Measurements from ENCODE around the gene PACS1. TPM values are rescaled to one million over a fixed set of nuclear protein-coding genes. Genes with fewer than 3 reads are reported as not detected.

Gene PACS1
- polyA plus RNA-seq, 1 of the 3 experiments (the other 2 are of a cell fraction) = 37.3 TPM

GRCh38 chr11:66136752-66137123, 66.7 kb downstream of the PACS1 start:
- no peak for DNase-seq
- peak; percentile 84 for TF ChIP-seq RFX5 (IDR thresholded peaks at IDR 0.05; ENCODE audit: low read length)
- no peak for TF ChIP-seq RCOR1 (IDR thresholded peaks at IDR 0.05; ENCODE audit: low read length)
- Histone ChIP-seq H3K9ac (no peak overlapping the region), H2AFZ (ENCODE audit: low read depth) (no peak overlapping the region), H3K36me3 (replicated peaks in 1 of 2; ENCODE audit: control insufficient read depth in 1 of 2, insufficient read depth in 2 of 2, low read length in 1 of 2) (peaks cover 0 to 4% of the 10 kb centered on the region in 2 experiments), H3K9me2 (no peaks in the 10 kb centered on the region), H3K4me3 (ENCODE audit: low read depth in 2 of 2, low read length in 1 of 2) (no peak overlapping the region), H3K4me2 (peak overlapping the region; percentile 27; the same call in 1 of the 2 replicates), H3K4me1 (ENCODE audit: control insufficient read depth in 1 of 2, insufficient read depth in 2 of 2, low read depth in 1 of 2, low read length in 1 of 2) (peaks cover 20 to 28% of the 10 kb centered on the region in 2 experiments; a peak in 2 of 4 replicates), H3F3A (replicated peaks; ENCODE audit: insufficient read depth) (peaks cover 28% of the 10 kb centered on the region), H3K27ac (ENCODE audit: low read depth in 2 of 2, low read length in 1 of 2) (peak overlapping the region in 1 of 2 experiments; percentile 68; a peak in 2 of 4 replicates), H3K27me3 (ENCODE audit: insufficient read depth) (no peaks in the 10 kb centered on the region), H3K79me2 (ENCODE audit: insufficient read depth) (peaks cover 100% of the 10 kb centered on the region), H4K20me1 (ENCODE audit: insufficient read depth) (no peaks in the 10 kb centered on the region; the same call in 1 of the 2 replicates), H3K9me3 (no peaks in the 10 kb centered on the region)
- ChIA-PET POLR2A (no interaction called here), CTCF (interaction anchor here (0.6 to 4.9 kb wide), 6 partner anchors 16 to 175 kb away, joined by 3 to 74 read pairs (median 4); partner anchors contain the start of gene PACS1)
- 43% methylated on average over 5 of the region's 5 CpGs for WGBS (ENCODE audit: low lambda C conversion rate)

- H3K9ac ChIP-seq = no peak overlapping the region
- DNase-seq = no peak
- H2AFZ ChIP-seq (ENCODE audit: low read depth) = no peak overlapping the region
- H3K4me3 ChIP-seq (ENCODE audit: low read depth in 2 of 2, low read length in 1 of 2) = no peak overlapping the region
- peaks cover 3% of the 10 kb centered on the region; the same call in 1 of the 2 replicates for H4K20me1 ChIP-seq (ENCODE audit: insufficient read depth)
- no peaks in the 10 kb centered on the region for H3K9me2 ChIP-seq
- no peak for TF ChIP-seq SIN3A (IDR thresholded peaks at IDR 0.05; ENCODE audit: borderline replicate concordance, low read depth, low read length)
- no peak for TF ChIP-seq ELF1 (IDR thresholded peaks at IDR 0.05)
- no peak for TF ChIP-seq EP300 (IDR thresholded peaks at IDR 0.05; ENCODE audit: borderline replicate concordance in 1 of 2, low read depth in 1 of 2, low read length in 1 of 2)
- no peak for TF ChIP-seq NRF1 (IDR thresholded peaks at IDR 0.05; ENCODE audit: low read depth, low read length)
- TF ChIP-seq IRF3 (IDR thresholded peaks at IDR 0.05; ENCODE audit: low read depth, low read length) = no peak
- TF ChIP-seq CTCF (IDR thresholded peaks at IDR 0.05) = no peak
- no peak for TF ChIP-seq REST (IDR thresholded peaks at IDR 0.05; ENCODE audit: low read depth, low read length)
- no peak for TF ChIP-seq FOXM1 (IDR thresholded peaks at IDR 0.05; ENCODE audit: low read depth)
- no peak for TF ChIP-seq RAD21 (IDR thresholded peaks at IDR 0.05; ENCODE audit: low read length)
- no peak for TF ChIP-seq EZH2phosphoT487 (IDR thresholded peaks at IDR 0.05; ENCODE audit: borderline replicate concordance, low read depth)
- no peak for TF ChIP-seq RFX5 (IDR thresholded peaks at IDR 0.05; ENCODE audit: low read length)
- no peak for TF ChIP-seq RCOR1 (IDR thresholded peaks at IDR 0.05; ENCODE audit: low read length)
- TF ChIP-seq MEF2A (IDR thresholded peaks at IDR 0.05; ENCODE audit: borderline replicate concordance, low read depth) = no peak
- TF ChIP-seq TEAD4 (IDR thresholded peaks at IDR 0.05; ENCODE audit: borderline replicate concordance, insufficient read depth) = no peak
- H3K4me1 ChIP-seq (ENCODE audit: control insufficient read depth in 1 of 2, insufficient read depth in 2 of 2, low read depth in 1 of 2, low read length in 1 of 2) = peaks cover 14 to 36% of the 10 kb centered on the region in 2 experiments
- POLR2A ChIA-PET = no interaction called here
- H3K27me3 ChIP-seq (ENCODE audit: insufficient read depth) = no peaks in the 10 kb centered on the region
- H3K27ac ChIP-seq (ENCODE audit: low read depth in 2 of 2, low read length in 1 of 2) = no peak overlapping the region
- H3K79me2 ChIP-seq (ENCODE audit: insufficient read depth) = peaks cover 100% of the 10 kb centered on the region
- 97% methylated on average over 7 of the region's 7 CpGs for WGBS (ENCODE audit: low lambda C conversion rate)
- no peaks in the 10 kb centered on the region for H3K9me3 ChIP-seq
- peaks cover 22% of the 10 kb centered on the region for H3F3A ChIP-seq (replicated peaks; ENCODE audit: insufficient read depth)
- CTCF ChIA-PET = interaction anchor here (0.8 to 1.9 kb wide), 3 partner anchors 20 to 94 kb away, joined by 3 to 4 read pairs (median 3); no protein-coding TSS in a partner anchor
- peaks cover 0 to 4% of the 10 kb centered on the region in 2 experiments for H3K36me3 ChIP-seq (replicated peaks in 1 of 2; ENCODE audit: control insufficient read depth in 1 of 2, insufficient read depth in 2 of 2, low read length in 1 of 2)
- H3K4me2 ChIP-seq = no peak overlapping the region
These were observed 69.8 kb downstream of the PACS1 start for GRCh38 chr11:66139817-66140404.

Measured in SK-N-SH (cell line).